Mucosa of descending colon (tissue), 3 donors: Measurements from ENCODE around the gene CEP290. TPM values are rescaled to one million over a fixed set of nuclear protein-coding genes. Genes with fewer than 3 reads are reported as not detected.

Source experiments
- ATAC-seq: fragments of 200-7000 bp; cut with Tn5 transposase; one replicate; pipeline ENCODE4 v1.9.1; 2020; ENCODE audit warnings: mild to moderate bottlenecking, moderate library complexity
- DNase-seq, 3 donors: peaks; one replicate each; pipeline ENCODE4 v3.0.0-alpha.2; 2020
- H3K36me3 ChIP-seq: fragments of 200-600 bp; one replicate; pipeline ENCODE4 v1.8.0; 2021; ENCODE audit warnings: low read depth, mild to moderate bottlenecking
- H3K4me1 ChIP-seq: fragments of 200-600 bp; one replicate; pipeline ENCODE4 v1.8.0; 2021; ENCODE audit warnings: low read depth, mild to moderate bottlenecking
- H3K4me3 ChIP-seq: fragments of 200-600 bp; one replicate; pipeline ENCODE4 v1.8.0; 2021; ENCODE audit warnings: mild to moderate bottlenecking
- H3K9me3 ChIP-seq: fragments of 200-600 bp; one replicate; pipeline ENCODE4 v1.8.0; 2021; ENCODE audit warnings: mild to moderate bottlenecking
- intact Hi-C, 2 donors: fragments of 100-400 bp; cut with DNase I in 1 of 2; cut with micrococcal nuclease in 1 of 2; formaldehyde crosslinking; loops; one replicate each; pipeline versions ENCODE4 v1.11.0 to v1.11.1; 2022; cut with DNase I, micrococcal nuclease
- total RNA-seq, 3 donors: library from RNA; stranded (reverse); fragmentation: NEBNext Ultra II Directional in 2 of 3; extraction: Animal tissue kit (Norgen Biotek cat#: 25700) in 2 of 3; gene quantifications; one replicate each; pipeline versions ENCODE4 v1.2.1 to v1.2.4, GENCODE V29; 2021 to 2023
- TF ChIP-seq, protein P1 (sequence below): fragments of 200-600 bp; IDR thresholded peaks from one replicate; pipeline ENCODE4 v1.8.0; 2022; ENCODE audit warnings: antibody characterized with exemption, mild to moderate bottlenecking
- donor health status: DM: no; HTN: no; CAD: no; lungs with moderate emphysema.
- donor health status: DM: no; HTN: no; CAD: no.
- donor health status: DM: no; HTN: yes; CAD: no.

CEP290 gene
- total RNA-seq, 3 donors from 2014 or later, result 6.8 to 13.0 (median 12.1) TPM

DNA sequence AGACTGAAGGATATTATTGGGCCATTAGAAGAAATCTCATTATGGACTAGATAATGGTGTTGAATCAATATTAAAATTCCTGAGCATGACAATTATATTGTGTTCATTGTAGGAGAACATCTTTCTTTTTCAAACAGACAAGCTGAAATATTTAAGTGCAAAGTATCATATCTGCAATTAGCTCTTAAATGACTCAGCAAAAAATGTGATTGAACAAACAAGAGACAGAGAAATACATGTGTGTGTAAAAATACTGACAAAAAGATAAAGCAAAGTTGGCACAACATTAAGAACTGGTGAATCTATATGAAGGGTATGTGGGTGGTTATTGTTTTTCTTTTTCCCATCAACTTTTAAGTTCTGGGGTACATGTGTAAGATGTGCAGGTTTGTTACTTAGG lies 9.5 kb downstream of the CEP290 start:
- H3K36me3 ChIP-seq, result no peaks in the 10 kb centered on the region
- TF ChIP-seq, protein P1, sequence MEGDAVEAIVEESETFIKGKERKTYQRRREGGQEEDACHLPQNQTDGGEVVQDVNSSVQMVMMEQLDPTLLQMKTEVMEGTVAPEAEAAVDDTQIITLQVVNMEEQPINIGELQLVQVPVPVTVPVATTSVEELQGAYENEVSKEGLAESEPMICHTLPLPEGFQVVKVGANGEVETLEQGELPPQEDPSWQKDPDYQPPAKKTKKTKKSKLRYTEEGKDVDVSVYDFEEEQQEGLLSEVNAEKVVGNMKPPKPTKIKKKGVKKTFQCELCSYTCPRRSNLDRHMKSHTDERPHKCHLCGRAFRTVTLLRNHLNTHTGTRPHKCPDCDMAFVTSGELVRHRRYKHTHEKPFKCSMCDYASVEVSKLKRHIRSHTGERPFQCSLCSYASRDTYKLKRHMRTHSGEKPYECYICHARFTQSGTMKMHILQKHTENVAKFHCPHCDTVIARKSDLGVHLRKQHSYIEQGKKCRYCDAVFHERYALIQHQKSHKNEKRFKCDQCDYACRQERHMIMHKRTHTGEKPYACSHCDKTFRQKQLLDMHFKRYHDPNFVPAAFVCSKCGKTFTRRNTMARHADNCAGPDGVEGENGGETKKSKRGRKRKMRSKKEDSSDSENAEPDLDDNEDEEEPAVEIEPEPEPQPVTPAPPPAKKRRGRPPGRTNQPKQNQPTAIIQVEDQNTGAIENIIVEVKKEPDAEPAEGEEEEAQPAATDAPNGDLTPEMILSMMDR, result no peak
- DNase-seq, result no peak
- no peaks in the 10 kb centered on the region for H3K9me3 ChIP-seq
- intact Hi-C loops, result no loop called here
- H3K4me3 ChIP-seq, result no peak overlapping the region
- ATAC-seq, result no peak
- no peaks in the 10 kb centered on the region for H3K4me1 ChIP-seq

DNA sequence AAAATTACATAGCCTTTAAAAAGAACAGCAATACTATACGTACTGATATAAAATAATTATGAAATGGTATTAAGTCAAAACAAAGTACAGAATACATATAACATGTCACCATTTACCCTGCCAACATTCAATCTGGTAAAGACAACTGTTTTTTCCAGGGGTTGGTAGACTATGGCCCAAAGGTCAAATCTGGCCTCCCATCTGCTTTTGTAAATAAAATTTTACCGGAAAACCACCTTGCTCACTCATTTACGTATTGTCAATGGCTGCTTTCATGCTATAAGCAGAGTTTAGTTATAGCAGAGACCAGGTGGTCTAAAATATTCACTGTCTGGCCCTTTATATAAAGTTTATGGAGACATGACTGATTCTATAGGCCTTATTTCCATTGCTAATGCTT lies 14.0 kb downstream of the CEP290 start:
- DNase-seq (no peak), ATAC-seq (no peak)
- no peak overlapping the region for H3K4me3 ChIP-seq
- TF ChIP-seq, protein P1, result no peak
- H3K9me3 ChIP-seq, result no peaks in the 10 kb centered on the region
- intact Hi-C loops, result no loop called here
- H3K36me3 ChIP-seq, result no peaks in the 10 kb centered on the region
- H3K4me1 ChIP-seq, result no peaks in the 10 kb centered on the region

DNA sequence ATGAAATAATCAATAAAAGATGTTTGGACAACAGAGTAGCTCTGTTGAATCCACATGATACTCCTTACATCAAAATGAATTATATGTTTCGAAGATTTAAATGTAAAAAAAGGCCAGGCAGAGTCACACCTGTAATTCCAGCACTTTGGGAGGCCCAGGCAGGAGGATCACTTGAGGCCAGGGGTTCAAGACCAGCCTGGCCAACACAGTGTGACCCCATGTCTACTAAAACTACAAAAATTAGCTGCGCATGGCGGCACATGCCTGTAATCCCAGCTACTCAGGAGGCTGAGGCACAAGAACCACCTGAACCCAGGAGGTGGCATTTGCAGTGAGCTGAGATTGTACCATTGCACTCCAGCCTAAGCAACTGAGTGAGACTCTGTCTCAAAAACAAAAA lies 14.8 kb downstream of the CEP290 start:
- no peaks in the 10 kb centered on the region for H3K36me3 ChIP-seq
- no peak for DNase-seq
- intact Hi-C loops, result no loop called here

DNA sequence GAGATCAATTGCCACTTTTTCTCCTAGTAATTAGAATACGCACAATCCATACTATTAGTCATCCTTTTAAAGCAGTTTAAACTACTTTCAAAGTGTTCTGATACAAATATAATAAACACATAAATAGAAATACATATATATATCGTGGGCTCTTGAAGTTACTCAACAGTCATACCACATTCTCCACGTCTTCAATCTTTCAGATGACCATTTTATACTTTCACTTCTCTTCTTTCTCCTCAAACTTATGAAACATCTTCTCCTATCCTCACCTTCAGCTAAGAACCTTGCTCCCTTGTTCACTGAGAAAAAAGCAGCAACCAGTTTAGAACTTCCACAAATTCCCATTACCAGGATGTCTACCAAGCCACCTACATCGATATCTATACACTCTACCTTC lies 19.2 kb downstream of the CEP290 start:
- Histone ChIP-seq H3K4me3 (no peak overlapping the region), H3K9me3 (no peaks in the 10 kb centered on the region), H3K36me3 (no peaks in the 10 kb centered on the region), H3K4me1 (no peaks in the 10 kb centered on the region)
- DNase-seq (no peak), ATAC-seq (no peak)
- intact Hi-C loops, result no loop called here
- TF ChIP-seq, protein P1, result no peak

More for the DNA sequence above, 14.8 kb downstream of the CEP290 start:
- Histone ChIP-seq H3K9me3 (no peaks in the 10 kb centered on the region), H3K4me1 (no peaks in the 10 kb centered on the region), H3K4me3 (no peak overlapping the region)
- TF ChIP-seq, protein P1, result no peak
- no peak for ATAC-seq

DNA sequence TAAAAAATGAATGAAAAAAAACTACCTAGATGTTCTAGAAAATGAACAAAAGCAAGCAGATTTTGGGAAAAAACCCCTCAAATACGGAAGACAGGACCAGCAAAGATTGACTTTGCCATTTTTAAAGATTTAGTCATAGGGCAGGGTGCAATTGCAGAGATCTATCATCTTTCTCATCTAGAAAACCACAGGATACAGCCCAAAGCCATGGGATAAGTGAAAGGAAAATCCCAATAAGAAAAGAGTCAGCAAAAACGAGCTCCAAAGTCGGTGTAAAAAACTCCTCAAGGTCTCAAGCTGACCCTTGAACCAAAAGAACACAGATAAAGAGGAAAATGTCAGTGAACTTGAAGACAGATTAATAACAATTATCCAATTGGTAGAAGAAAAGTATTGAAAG lies 28.0 kb downstream of the CEP290 start:
- Histone ChIP-seq H3K9me3 (no peaks in the 10 kb centered on the region), H3K36me3 (no peaks in the 10 kb centered on the region), H3K4me1 (no peaks in the 10 kb centered on the region), H3K4me3 (no peak overlapping the region)
- DNase-seq (no peak), ATAC-seq (no peak)
- TF ChIP-seq, protein P1, result no peak
- intact Hi-C loops, result loop anchor here in 1 of 2 donors (5.0 kb wide), 1 partner anchor 878 kb away; no protein-coding TSS in a partner anchor
